HG02938 (cell line): ENCODE results near the gene PFDN2.

Source experiments
- ATAC-seq: cut with Tn5 transposase; IDR thresholded peaks from one replicate; pipeline ENCODE4 v1.9.1; 2021; ENCODE audit warnings: mild to moderate bottlenecking, moderate library complexity; ENCODE audit not compliant: unreplicated experiment

PFDN2 gene

DNA sequence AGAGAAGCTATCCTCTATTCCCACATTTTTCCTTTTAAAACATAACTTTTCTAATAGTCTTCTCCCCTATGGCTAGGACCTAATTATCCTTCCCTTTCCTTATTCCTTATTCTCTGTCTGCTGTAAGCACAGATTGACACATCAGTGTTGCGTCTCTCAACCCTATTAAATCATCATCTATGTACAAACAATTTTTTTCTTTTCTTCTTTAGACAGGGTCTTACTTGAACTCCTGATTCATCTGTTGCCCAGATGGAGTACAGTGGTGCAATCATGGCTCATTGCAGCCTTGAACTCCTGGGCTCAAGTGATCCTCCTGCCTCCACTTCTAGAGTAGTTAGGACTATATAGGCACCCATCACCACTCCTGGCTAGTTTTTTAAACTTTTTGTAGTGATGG, 11.4 kb downstream of the PFDN2 start:
- ATAC-seq = no peak

DNA sequence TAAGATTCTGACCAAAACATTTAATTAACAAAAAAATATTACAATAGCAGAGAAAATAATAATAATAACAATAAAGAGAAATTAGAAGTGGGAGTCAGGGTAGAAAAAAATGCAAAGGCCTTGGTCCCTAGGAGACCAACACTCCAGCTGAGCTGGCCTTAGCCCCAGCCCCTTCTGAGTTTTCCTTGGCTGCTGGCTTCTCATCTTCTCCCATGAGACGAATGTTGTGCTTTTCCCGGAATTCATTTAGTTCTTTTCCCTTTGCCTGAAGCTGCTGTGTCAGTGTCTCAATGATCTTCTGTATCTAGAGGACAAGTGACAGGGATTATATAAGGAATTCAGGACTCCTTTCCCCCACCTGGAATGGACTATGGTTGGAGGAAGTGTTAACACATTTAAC, 17.3 kb downstream of the PFDN2 start:
- no peak for ATAC-seq

- no peak for ATAC-seq
Observed at GRCh38 chr1:161099090-161099802, 18.6 kb downstream of the PFDN2 start.

- ATAC-seq = peak; percentile 69
Observed at GRCh38 chr1:161098210-161099068, 19.4 kb downstream of the PFDN2 start, which contains the start of gene KLHDC9. KLHDC9 (plus strand) TSS chr1:161098361; CDS start chr1:161098536, 175 bp downstream.

- no peak for ATAC-seq
Observed at GRCh38 chr1:161096530-161096929, 21.3 kb downstream of the PFDN2 start.

DNA sequence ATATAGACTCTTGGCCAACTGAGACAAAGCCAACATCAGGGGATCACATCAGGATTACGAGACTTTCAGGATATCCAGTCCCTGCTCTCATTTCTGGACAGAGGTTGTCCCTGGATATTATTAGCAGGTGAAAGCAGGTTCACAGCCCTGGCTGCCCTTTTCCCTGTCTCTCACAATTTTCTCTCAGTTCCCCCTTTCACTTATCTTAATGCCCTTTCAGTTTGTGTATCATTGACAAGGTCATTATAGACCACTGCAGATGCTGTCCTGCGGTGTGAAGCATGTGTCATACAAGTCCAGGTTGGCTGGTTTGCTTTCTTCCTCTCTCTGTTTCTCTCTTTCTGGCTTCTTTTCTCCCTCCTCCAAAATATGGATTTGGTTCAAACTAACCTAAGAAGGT, 21.8 kb downstream of the PFDN2 start:
- ATAC-seq = peak; percentile 45

- ATAC-seq = no peak
Observed at GRCh38 chr1:161095230-161095629, 22.6 kb downstream of the PFDN2 start.

GRCh38 chr1:161094481-161094880, 23.4 kb downstream of the PFDN2 start:
- no peak for ATAC-seq

DNA sequence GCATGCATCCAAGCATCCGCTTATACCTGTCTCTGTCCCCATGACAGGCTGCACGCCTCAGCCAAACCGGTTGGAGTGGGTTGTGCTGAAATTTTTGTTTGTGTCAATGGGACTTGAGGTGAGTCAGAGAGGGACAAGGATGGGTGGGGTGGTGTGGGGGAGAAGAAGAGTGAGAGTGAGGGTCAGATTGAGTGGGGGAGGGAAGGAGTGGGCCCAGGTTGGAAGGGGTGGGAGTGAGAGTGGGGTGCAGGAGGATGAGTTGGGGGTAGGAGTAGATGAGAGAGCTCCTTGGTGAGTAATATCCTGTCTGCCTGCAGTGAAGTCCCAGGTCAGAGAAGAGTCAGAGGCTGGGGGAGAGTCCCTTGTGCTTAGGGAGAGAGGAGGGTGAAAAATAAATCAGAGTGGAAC, 25.2 kb downstream of the PFDN2 start:
- ATAC-seq = no peak

DNA sequence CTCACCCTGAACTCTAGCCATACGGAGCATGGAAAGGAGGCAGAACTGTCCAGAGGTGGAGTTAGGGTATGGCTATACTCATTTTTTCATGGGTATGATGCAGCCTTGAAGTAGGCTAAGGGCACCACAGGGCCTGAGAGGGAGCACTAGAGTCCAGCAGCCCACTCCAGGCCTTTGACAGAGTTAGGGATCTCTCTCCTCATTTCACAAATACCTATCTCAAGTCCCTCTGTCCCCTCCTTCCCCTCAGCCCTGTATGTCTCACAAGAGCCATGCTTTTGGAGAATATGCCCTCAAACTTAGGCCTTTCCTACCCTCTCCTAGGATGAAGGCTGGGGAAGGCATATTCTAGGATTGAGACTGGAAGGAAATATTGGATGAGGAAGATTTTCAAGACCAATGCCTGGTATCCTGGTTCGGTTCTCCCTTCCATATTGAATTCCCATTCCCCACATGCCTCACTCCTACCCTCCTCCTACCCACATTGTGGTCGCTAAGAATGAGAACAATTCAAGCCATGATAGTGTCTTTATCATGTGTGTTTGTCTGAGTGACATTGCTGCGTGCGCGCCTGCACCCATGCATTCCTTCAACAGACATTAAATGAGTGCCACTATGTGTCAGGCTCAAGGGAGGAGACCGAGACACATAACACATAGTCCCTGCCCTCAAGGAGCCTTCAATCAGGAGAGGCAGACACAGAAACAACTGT, 25.9 kb downstream of the PFDN2 start:
- ATAC-seq = no peak

- ATAC-seq = no peak
Observed at GRCh38 chr1:161091093-161091492, 26.7 kb downstream of the PFDN2 start.

GRCh38 chr1:161090617-161091016, 27.2 kb downstream of the PFDN2 start:
- ATAC-seq = no peak

- ATAC-seq = no peak
Observed at GRCh38 chr1:161089938-161090337, 27.9 kb downstream of the PFDN2 start.

DNA sequence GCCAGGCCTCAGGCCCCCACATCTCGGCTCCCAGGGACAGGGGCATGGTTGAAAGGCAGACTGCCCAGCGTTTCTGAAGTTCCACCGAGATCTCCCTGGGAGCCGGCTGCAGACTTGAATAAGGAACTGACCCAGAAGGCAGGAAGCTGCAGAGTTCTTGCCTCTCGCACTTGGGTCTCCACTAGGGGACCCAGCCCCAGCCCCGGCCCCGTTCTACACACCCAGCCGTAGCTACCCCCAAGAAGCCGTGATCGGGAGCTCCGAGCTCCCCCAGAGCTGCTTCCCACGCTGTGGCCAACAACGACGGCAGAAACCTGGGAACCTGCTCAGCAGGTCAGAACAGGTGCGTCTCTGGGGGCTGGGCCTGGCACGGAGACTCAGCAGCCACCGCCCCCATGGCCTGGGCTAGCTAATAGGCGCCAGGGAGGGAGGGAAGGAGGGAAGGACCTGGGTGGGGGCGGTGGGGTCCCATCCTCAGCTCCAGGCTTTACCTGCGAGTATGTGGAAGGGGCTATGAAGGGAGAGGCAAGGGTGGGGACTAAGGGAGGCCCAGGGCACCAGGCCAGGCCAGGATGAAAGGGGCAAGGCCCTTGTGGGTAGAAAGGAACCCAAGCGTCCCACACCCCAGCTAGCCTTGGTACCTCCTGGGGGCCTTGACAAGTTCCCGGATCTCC, 28.4 kb downstream of the PFDN2 start, which contains the start of gene NECTIN4:
Gene NECTIN4 (minus strand): TSS at position 308 of the 674 bp plus-strand sequence. CDS start 262 bp downstream, at position 46.
- ATAC-seq = no peak

DNA sequence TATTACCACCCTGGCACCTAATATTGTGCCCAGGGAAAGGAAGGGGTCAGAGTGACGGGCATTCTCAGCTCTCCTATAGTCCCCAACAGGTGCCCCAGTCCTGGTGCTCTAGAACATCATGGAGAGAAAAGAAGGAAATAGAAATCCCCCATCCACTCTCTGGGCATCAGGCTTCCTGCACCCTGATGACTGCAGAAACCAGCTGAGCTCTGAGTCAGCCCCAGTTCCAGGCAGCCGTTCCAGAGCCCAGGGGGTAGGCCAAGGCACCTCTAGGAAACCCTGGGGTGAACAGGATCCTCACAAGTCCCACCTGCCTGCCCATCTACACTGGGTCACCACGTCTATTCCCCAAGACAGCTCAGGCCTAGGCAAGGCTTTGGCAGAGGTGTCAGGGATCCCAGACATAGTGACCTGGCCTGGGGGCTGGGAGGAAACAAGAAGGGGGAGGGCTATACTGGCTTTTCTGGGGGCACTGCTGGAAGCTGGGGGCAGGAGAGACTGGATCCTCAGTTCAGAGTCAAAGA, 29.2 kb downstream of the PFDN2 start:
- ATAC-seq = no peak

DNA sequence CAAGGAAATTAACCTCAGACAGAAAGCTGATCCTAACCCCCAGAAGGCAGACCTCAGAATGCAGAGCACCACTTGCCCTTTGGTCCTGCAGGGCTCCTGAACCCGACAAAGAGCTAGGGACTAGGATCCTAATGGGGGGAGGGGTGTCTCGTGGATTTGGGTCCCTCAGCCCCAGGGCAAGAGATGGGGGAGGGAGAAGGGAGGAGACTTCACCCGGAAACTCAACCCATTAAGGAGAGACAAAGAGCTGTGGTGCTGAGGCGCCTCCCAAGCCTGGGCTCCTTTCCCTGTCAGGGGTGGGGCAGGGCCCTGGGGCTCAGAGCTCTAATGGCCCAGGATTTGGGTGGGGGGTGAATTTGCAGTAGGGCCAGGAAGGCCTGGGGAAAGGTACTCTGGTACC, 31.4 kb downstream of the PFDN2 start:
- no peak for ATAC-seq

GRCh38 chr1:161085165-161085564, 32.7 kb downstream of the PFDN2 start:
- ATAC-seq = no peak

DNA sequence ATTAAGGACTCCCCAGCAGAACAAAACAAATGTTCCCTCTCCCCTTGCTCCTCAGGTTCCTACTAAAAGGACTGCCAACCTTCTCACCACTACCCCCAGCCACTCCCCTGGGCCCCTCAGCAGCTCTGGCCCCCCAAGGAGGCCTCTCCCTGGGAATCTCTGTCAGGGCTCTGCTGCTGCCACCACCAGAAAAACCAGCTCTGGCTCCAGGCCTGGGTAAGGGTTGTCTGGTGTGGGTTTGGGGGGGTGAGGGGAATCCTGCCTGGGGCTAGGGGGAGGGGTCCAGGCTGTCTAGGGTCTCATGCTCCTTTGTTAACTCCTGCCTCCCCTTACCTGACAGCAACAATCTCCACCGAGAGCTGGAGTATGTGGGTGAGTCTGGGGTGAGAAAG, 33.2 kb downstream of the PFDN2 start:
- no peak for ATAC-seq

DNA sequence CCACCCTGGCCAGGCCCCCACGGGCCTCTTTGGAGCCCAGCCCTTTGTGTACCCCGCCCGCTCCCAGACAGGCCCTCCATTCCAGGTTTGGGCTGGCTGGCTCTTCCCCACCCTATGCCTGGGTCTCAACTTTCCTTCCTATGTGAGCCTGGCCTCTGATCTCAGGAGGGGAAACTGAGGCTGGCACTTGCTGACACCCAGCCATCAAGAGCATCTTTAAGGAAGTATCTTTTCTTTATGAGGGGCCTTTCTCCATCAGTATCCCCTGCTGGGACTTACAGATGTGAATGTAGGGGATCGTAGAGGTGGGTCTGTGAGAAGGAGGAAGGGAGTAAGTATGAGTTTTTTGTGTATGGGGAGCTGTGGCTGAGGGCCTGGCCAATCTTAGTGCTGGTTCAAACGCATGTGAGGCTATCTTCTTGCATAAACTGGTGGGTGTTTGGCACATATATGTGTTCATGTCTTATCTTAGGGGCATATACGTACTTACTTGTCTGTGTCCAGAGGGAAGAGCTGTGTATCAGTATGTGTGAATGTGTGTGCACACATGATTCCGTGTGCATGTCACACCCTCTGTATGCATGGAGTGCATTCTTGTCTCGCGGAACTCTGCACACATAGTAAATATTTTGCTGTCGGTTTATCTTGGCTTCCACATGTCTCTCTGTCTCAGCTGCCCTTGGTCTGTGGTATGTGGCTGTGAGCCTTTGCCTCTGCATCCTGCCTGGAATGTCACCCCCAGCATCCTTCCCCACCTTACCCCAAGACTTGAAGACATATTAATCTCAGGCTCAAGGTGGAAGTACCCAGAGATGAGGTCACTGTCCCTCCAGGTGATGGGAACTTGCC, 33.9 kb downstream of the PFDN2 start:
- no peak for ATAC-seq
